ENCODE data around the gene ZNF763. TPM values are rescaled to one million over a fixed set of nuclear protein-coding genes. Genes with fewer than 3 reads are reported as not detected.
A peak's percentile ranks its signal among the peaks of the same experiment; 100 is the strongest.
"Not testable (repeated sequence)": the region's sequence is repeated elsewhere in the genome, so short reads cannot be mapped to it uniquely, and the experiment has no call there.

The ZNF763 gene
- total RNA-seq, 4 donors from 2014 or later, result 1.2 to 2.6 (median 2.1) TPM

GRCh38 chr19:11987405-11988281 is 22.8 kb downstream of the ZNF763 start:
- WGBS, 2 donors, result 0 to 1% methylated on average over 3 to 18 of the region's 54 CpGs
- Histone ChIP-seq H3K9me3 (peaks cover 0 to 6% (median under 1%) of the 10 kb centered on the region in 3 donors), H3K27me3 (no peaks in the 10 kb centered on the region), H3K4me1 (peaks cover 0 to 26% (median 0%) of the 10 kb centered on the region in 3 donors), H3K4me3 (peak overlapping the region; percentile 68 to 95 (median 84)), H3K27ac (peak overlapping the region; percentile 79 to 93 (median 90)), H3K36me3 (no peaks in the 10 kb centered on the region)
- DNase-seq, result peak; percentile 79
- intact Hi-C loops (cut with DNase I), result loop anchor here (5.0 kb wide), 1 partner anchor 65 kb away; no protein-coding TSS in a partner anchor
- TF ChIP-seq POLR2A (IDR thresholded peaks at IDR 0.05), result peak in 2 of 4 donors; percentile 71 to 82
- TF ChIP-seq CTCF (IDR thresholded peaks at IDR 0.05), result peak in 2 of 6 experiments; percentile 2 to 19

GRCh38 chr19:11989112-11989456 is 24.2 kb downstream of the ZNF763 start:
- H3K27me3 ChIP-seq, result no peaks in the 10 kb centered on the region
- no peaks in the 10 kb centered on the region for H3K36me3 ChIP-seq
- H3K27ac ChIP-seq, result peak overlapping the region in 3 of 4 donors; percentile 79 to 92 (median 88)
- H3K9me3 ChIP-seq, result no peaks in the 10 kb centered on the region
- peaks cover 0 to 30% (median 4%) of the 10 kb centered on the region in 3 donors for H3K4me1 ChIP-seq
- intact Hi-C loops (cut with DNase I), result loop anchor here (5.0 kb wide), 1 partner anchor 67 kb away; no protein-coding TSS in a partner anchor
- no peak for TF ChIP-seq CTCF (IDR thresholded peaks at IDR 0.05)
- no peak for TF ChIP-seq POLR2A (IDR thresholded peaks at IDR 0.05)
- peak overlapping the region in 3 of 4 donors; percentile 81 to 95 (median 86) for H3K4me3 ChIP-seq
- WGBS, 2 donors, result 68% methylated on average over 9 of the region's 9 CpGs
- DNase-seq, result no peak

- DNase-seq; intact Hi-C loops (cut with DNase I); H3K27ac ChIP-seq; H3K27me3 ChIP-seq; H3K9me3 ChIP-seq; H3K36me3 ChIP-seq; H3K4me3 ChIP-seq: not testable (repeated sequence)
- WGBS, 2 donors, result 66 to 79% methylated on average over 4 of the region's 4 CpGs
- H3K4me1 ChIP-seq, result peaks cover 0 to 28% (median 4%) of the 10 kb centered on the region in 3 donors
Observed at GRCh38 chr19:11991921-11992320, 27.1 kb downstream of the ZNF763 start.

- Histone ChIP-seq H3K36me3 (peaks cover 0 to 11% (median 0%) of the 10 kb centered on the region in 3 donors), H3K4me3 (no peak overlapping the region), H3K9me3 (peaks cover 0 to 6% (median 0%) of the 10 kb centered on the region in 3 donors), H3K27me3 (no peaks in the 10 kb centered on the region), H3K27ac (no peak overlapping the region), H3K4me1 (peaks cover 0 to 4% (median 4%) of the 10 kb centered on the region in 3 donors)
- no peak for DNase-seq
- 100% methylated on average over 1 of the region's 1 CpG for WGBS, 2 donors
- intact Hi-C loops (cut with DNase I), result no loop called here
- TF ChIP-seq POLR2A (IDR thresholded peaks at IDR 0.05), result no peak
- no peak for TF ChIP-seq CTCF (IDR thresholded peaks at IDR 0.05)
Observed at GRCh38 chr19:11995174-11995573, 30.3 kb downstream of the ZNF763 start.

GRCh38 chr19:12000152-12000981 is 35.5 kb downstream of the ZNF763 start:
- H3K9me3 ChIP-seq, result peaks cover 0 to 6% (median 0%) of the 10 kb centered on the region in 3 donors
- H3K27me3 ChIP-seq, result no peaks in the 10 kb centered on the region
- 68 to 72% methylated on average over 9 of the region's 9 CpGs for WGBS, 2 donors
- H3K4me1 ChIP-seq, result no peaks in the 10 kb centered on the region
- no peak for DNase-seq
- intact Hi-C loops (cut with DNase I), result no loop called here
- TF ChIP-seq CTCF (IDR thresholded peaks at IDR 0.05) (no peak), POLR2A (IDR thresholded peaks at IDR 0.05) (no peak)
- H3K27ac ChIP-seq, result no peak overlapping the region
- H3K36me3 ChIP-seq, result peaks cover 0 to 29% (median 0%) of the 10 kb centered on the region in 3 donors
- no peak overlapping the region for H3K4me3 ChIP-seq
